ENCODE measurements around the gene MAPK12. TPM values are rescaled to one million over a fixed set of nuclear protein-coding genes. Genes with fewer than 3 reads are reported as not detected.
A peak's percentile ranks its signal among the peaks of the same experiment; 100 is the strongest.

MAPK12 gene
- total RNA-seq, 4 donors from 2014 or later: 10.1 to 18.4 (median 14.0) TPM

- no peaks in the 10 kb centered on the region for H3K27me3 ChIP-seq
- peak overlapping the region in 3 of 4 donors; percentile 41 to 48 (median 43) for H3K27ac ChIP-seq
- H3K4me3 ChIP-seq: no peak overlapping the region
- H3K9me3 ChIP-seq: no peaks in the 10 kb centered on the region
- 81% methylated on average over 11 of the region's 45 CpGs; no CpG with 5 or more reads in 1 of the 2 donors for WGBS, 2 donors (ENCODE audit: low coverage in 1 of 2)
- ATAC-seq: peak; percentile 34
- no peak for TF ChIP-seq POLR2AphosphoS5 (IDR thresholded peaks at IDR 0.05)
- no peak for TF ChIP-seq EP300 (IDR thresholded peaks at IDR 0.05)
- TF ChIP-seq POLR2A (IDR thresholded peaks at IDR 0.05): no peak
- TF ChIP-seq, protein P1, sequence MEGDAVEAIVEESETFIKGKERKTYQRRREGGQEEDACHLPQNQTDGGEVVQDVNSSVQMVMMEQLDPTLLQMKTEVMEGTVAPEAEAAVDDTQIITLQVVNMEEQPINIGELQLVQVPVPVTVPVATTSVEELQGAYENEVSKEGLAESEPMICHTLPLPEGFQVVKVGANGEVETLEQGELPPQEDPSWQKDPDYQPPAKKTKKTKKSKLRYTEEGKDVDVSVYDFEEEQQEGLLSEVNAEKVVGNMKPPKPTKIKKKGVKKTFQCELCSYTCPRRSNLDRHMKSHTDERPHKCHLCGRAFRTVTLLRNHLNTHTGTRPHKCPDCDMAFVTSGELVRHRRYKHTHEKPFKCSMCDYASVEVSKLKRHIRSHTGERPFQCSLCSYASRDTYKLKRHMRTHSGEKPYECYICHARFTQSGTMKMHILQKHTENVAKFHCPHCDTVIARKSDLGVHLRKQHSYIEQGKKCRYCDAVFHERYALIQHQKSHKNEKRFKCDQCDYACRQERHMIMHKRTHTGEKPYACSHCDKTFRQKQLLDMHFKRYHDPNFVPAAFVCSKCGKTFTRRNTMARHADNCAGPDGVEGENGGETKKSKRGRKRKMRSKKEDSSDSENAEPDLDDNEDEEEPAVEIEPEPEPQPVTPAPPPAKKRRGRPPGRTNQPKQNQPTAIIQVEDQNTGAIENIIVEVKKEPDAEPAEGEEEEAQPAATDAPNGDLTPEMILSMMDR (IDR thresholded peaks at IDR 0.05): no peak
- H3K4me1 ChIP-seq: peaks cover 0 to 13% (median 0%) of the 10 kb centered on the region in 3 donors
- peaks cover 0 to 97% of the 10 kb centered on the region in 2 donors for H3K36me3 ChIP-seq
Measured at GRCh38 chr22:50282361-50283155, 21.1 kb upstream of the MAPK12 start.

GRCh38 chr22:50281957-50282356, 20.5 kb upstream of the MAPK12 start:
- Histone ChIP-seq H3K9me3 (no peaks in the 10 kb centered on the region), H3K27me3 (no peaks in the 10 kb centered on the region), H3K27ac (peak overlapping the region in 3 of 4 donors; percentile 16 to 48 (median 41)), H3K36me3 (peaks cover 0 to 97% of the 10 kb centered on the region in 2 donors), H3K4me3 (no peak overlapping the region), H3K4me1 (peaks cover 0 to 13% (median 0%) of the 10 kb centered on the region in 3 donors)
- TF ChIP-seq POLR2AphosphoS5 (IDR thresholded peaks at IDR 0.05) (no peak), EP300 (IDR thresholded peaks at IDR 0.05) (no peak), POLR2A (IDR thresholded peaks at IDR 0.05) (no peak)
- TF ChIP-seq, protein P1 (IDR thresholded peaks at IDR 0.05): no peak
- no peak for ATAC-seq
- WGBS, 2 donors (ENCODE audit: low coverage in 1 of 2): 74 to 86% methylated on average over 5 to 9 of the region's 25 CpGs

DNA sequence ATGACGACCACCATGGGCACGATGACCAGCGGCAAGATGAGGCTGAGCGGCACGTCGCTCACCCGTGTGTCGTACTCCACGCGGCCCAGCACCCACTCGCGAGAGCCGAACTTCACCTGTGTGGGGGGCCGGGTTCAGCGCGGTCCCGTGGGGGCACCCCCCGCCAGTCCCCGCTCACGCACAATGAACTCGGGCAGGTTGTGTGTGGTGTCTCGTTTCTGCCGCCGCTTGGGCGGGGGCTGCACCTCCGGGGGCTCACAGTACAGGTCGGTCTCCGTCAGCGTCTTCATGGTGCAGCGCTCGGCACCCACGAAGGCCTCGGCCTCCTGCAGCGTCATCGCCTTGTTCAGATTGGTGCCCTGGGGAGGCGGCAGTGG, 19.9 kb upstream of the MAPK12 start:
- Histone ChIP-seq H3K27ac (peak overlapping the region in 1 of 4 donors; percentile 16), H3K27me3 (no peaks in the 10 kb centered on the region), H3K9me3 (no peaks in the 10 kb centered on the region), H3K4me3 (no peak overlapping the region), H3K4me1 (peaks cover 0 to 19% (median 0%) of the 10 kb centered on the region in 3 donors), H3K36me3 (peaks cover 0 to 97% of the 10 kb centered on the region in 2 donors)
- TF ChIP-seq EP300 (IDR thresholded peaks at IDR 0.05): no peak
- TF ChIP-seq POLR2AphosphoS5 (IDR thresholded peaks at IDR 0.05): no peak
- TF ChIP-seq POLR2A (IDR thresholded peaks at IDR 0.05): no peak
- TF ChIP-seq, protein P1 (IDR thresholded peaks at IDR 0.05): no peak
- no peak for ATAC-seq
- 96 to 100% methylated on average over 1 to 5 of the region's 36 CpGs for WGBS, 2 donors (ENCODE audit: low coverage in 1 of 2)

DNA sequence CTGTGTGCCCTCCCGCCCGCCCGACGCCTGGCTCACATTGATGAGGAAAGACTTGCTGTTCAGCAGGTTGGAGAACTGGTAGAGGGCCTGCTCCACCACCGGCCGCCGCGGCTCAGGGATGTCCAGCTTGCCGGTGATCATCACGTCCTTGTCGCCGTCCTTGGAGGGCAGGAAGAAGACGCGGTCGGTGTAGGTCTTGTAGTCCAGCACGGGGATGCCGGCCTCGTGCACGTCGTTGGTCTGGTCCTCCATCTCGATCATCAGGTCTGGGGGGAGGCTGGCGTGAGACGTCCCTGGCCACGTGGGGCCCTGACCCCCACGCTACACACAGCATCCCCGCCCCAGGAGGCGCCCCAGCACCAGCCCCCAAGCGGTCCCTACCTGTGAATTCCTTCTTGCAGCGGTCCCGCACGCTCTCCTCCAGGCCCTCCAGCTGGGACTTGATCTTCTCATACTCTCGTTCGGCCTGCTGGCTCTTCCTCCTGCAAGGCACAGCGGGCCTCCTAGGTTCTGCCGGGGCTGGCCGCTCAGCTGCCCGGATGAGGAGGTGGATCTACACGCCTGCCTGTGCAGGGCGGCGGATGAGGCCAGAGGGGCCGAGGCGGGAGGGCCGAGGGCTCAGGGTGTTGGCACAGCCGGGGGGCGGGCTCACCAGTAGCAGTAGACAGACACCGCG, 19.4 kb upstream of the MAPK12 start:
- ATAC-seq: no peak
- Histone ChIP-seq H3K27me3 (no peaks in the 10 kb centered on the region), H3K27ac (no peak overlapping the region), H3K36me3 (peaks cover 0 to 97% of the 10 kb centered on the region in 2 donors), H3K4me1 (peaks cover 0 to 22% (median 0%) of the 10 kb centered on the region in 3 donors), H3K9me3 (no peaks in the 10 kb centered on the region), H3K4me3 (no peak overlapping the region)
- no CpG with 5 or more reads among the region's 47 CpGs for WGBS, 2 donors (ENCODE audit: low coverage in 1 of 2)
- TF ChIP-seq, protein P1 (IDR thresholded peaks at IDR 0.05): no peak
- TF ChIP-seq EP300 (IDR thresholded peaks at IDR 0.05) (no peak), POLR2A (IDR thresholded peaks at IDR 0.05) (no peak), POLR2AphosphoS5 (IDR thresholded peaks at IDR 0.05) (no peak)
